Bone marrow (tissue), 2 donors: Measurements from ENCODE around the gene KDM4C.

Source experiments
- DNase-seq, 2 donors: peaks; one replicate each; lab custom pipeline; 2025; lab: John Stamatoyannopoulos, UW

Gene KDM4C

DNA sequence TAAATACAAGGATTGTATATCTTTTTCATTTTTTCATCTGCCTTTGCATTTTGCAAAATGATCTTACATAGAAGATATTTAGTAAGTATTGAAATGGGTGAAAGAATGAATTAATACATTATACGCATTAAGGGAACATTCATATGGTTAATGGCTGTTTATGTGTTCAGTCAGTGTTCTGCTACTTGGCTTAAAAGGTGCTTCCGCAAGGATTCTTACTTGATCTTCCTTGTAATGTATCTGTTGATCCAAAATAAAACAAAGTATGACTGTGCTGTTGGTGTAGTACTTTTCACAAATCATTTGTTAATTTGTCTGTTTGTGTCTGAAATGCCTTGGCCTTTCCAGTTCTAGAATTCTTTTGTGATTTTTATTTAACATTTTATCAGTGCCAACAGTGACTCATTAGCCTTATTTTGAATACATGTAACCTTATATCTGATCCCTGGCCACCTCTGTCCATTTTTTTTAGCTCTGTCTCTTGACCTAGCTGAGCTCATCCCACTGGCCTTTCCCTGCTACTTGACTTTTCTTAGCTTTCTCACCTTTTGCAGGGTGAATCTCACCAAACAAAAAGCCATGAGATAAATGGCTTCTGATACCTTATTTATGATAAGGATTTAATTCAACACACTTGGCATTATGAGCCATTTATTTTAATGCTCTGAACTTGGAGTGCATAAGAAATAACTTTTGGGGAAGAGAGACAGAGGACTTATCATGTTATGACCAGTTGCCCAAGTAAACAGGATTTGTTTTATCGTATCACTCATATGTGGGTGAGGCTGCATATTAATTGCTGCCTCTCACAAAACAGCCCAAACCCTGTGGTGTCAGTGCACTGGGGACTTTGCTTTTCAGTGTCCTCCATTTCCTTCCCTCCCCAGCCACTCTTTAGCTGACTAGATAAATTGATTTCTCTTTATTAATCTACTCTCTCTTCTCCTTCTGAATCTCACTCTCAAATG, 340.3 kb downstream of the KDM4C start:
- DNase-seq, result no peak

DNA sequence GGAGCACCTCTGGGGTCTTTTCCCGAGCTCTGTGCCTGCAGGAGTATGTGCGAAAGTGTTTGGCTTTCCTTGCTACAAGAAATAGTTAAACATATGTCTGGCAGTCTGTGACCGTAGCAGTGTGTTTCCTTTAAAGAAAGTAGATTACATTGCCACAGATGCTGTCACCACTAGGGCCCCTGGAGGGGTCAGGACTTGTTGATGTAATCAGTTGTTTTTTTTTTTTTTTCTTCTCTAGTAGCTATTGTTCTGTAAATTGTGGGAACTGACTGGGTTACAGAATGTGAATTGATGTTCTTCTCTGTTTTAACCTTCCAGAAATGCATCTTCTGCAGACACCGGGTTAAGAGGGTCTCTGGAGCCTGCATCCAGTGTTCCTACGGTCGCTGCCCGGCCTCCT, 345.6 kb downstream of the KDM4C start:
- no peak for DNase-seq

DNA sequence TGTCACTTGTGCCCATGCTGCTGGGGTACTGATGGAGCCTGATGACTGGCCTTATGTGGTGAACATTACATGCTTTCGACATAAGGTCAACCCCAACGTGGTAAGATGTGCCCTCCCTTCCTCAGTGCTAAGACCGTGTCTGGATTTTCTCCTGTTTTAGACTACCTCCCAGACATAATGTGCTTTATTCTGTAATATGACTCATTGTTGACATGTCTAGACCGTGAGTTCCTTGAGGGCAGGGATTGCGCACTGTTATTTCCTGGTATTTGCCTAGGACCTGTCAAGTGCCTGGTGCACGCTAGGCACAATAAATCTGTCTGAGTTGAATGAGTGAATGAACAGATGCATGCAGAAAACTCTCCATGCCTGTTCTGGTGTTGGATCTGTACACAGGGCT, 346.0 kb downstream of the KDM4C start:
- no peak for DNase-seq

DNA sequence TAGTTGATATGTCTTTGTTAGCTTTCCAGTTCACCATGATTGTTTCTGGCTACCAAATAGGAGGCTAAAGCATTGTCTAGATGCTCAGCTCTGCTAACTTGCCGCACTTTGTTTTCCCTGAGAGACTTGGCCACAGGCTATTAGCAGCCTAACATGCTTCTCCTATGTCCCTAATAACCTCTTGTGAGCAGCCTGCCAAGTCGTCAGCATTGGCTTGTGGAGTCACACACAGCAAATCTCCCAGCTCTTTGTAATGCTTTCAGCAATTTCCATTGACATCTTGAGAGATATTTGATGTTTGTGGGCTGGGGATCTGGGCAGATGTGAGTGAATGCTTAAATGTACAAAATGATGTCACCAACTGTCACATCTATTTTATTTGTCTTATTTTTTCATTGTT, 346.9 kb downstream of the KDM4C start:
- DNase-seq, result no peak

- no peak for DNase-seq
These were observed 347.3 kb downstream of the KDM4C start for GRCh38 chr9:7105095-7105494.

DNA sequence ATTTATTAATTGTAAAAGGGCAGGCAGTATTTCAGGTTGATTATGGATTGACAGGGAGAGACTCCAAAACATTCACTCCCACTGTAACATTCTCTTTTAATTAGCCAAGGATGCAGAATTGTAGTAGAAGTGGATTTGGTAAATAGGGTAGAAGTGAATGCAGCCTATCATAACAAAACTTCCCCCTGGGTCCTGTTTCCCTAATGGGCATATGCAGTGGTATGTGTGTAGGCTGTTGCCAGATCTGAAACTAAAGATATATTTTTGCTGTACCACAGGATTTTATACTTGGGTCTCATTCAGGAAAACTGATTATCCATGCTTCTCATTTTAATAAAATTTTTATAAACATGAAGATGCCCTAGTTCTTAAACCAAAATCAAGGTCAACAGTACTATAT, 351.2 kb downstream of the KDM4C start:
- DNase-seq, result no peak

GRCh38 chr9:7111413-7111812, 353.6 kb downstream of the KDM4C start:
- no peak for DNase-seq

DNA sequence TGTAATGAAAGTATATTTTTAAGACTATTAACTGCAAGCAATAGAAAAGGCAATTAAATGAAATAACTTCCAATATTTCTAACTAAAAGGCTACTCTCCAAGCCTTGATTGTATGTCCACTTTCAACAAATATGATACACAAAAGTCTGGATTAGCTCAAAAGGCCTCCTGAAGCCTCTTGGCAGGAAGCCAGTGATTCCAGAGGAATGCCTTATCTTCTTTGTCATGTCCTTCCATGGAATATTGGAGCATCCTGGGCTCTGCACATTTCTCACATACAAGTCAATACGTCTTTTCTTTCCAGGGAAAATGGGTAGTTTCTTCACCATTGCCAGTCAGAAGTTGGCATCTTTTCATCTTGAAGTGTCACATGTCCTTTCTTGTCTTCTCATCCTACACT, 357.8 kb downstream of the KDM4C start:
- no peak for DNase-seq

GRCh38 chr9:7117676-7118561, 360.1 kb downstream of the KDM4C start:
- DNase-seq, result no peak

GRCh38 chr9:7118633-7119032, 360.9 kb downstream of the KDM4C start:
- no peak for DNase-seq

GRCh38 chr9:7119612-7120011, 361.8 kb downstream of the KDM4C start:
- DNase-seq, result no peak

GRCh38 chr9:7121055-7121454, 363.3 kb downstream of the KDM4C start:
- no peak for DNase-seq

GRCh38 chr9:7121664-7122063, 363.9 kb downstream of the KDM4C start:
- no peak for DNase-seq

DNA sequence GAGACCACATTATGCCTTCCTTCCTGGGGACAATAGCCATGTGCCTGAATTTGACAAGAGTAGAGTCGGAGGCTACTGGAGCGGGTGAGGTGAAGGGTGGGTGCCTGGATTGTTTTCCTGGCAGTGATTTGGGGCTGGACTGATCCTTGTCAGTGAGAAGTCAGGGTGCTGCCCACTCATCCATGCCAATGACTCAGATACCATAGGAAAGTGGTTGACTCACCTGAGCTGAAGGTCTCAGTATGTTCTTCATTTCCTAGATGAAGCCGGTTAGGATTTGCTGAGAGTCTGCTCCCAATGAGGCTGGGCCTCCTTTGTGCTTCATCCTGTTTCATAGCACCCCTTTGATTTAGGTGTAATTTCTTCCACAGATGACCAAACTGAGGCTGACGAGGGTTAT, 366.0 kb downstream of the KDM4C start:
- no peak for DNase-seq

GRCh38 chr9:7125231-7125630, 367.5 kb downstream of the KDM4C start:
- no peak for DNase-seq

DNA sequence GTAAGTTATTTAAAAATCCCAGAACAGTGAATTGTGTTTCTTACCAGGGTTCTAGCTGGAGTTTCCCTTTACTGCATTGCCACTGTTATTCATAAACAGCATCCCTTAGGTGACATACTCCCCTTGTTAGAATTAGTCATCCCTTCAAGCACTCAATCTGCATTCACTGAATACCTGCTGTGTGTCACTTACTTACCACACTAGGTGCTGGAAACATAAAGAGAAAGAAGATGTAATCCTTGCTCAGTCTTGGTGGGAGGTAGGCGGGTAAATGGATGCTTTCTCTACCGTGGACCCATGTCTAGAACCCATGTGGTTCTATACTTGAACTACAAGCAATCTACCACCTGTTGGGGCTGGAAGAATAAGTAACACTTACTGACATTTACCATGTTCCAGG, 371.6 kb downstream of the KDM4C start:
- no peak for DNase-seq

- no peak for DNase-seq
These were observed 372.6 kb downstream of the KDM4C start for GRCh38 chr9:7130266-7130820.

DNA sequence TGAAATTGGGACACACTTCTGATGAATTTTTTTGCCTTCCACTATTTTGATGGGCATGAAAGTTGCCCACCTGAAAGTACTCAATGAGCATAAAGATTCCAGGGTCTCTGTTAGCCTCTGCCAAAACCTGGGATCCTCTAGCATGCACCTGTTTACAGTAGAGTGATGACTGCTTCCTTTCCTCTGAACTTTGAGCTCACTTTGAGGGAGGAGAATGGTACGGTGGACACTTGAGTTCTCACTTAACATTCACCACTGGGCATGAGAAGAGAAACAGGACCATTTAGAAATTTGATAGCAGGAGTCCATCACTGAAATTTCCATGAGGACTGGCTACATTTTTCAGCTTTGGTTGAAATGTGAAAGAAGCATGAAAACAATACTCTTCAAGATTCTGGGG, 374.8 kb downstream of the KDM4C start:
- no peak for DNase-seq

- no peak for DNase-seq
These were observed 378.0 kb downstream of the KDM4C start for GRCh38 chr9:7135735-7136134.

DNA sequence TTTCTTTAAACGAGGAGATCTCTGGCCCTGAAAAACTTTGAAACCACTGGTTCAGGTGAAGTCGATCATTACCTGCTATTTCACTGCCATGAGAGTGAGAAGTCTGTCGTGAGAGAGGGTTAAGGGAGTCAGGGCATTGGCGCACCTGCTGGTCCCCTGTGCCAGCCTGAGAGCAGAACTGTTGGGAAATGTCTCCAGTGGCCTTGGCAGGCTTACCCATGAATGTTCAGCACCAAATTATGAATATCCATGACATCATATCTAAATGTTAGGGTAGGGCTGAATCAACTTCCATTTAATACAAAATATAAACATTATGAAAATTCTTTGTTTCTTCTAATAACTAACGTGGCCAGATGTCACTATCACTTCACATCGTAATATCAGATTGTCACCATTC, 379.3 kb downstream of the KDM4C start:
- no peak for DNase-seq

DNA sequence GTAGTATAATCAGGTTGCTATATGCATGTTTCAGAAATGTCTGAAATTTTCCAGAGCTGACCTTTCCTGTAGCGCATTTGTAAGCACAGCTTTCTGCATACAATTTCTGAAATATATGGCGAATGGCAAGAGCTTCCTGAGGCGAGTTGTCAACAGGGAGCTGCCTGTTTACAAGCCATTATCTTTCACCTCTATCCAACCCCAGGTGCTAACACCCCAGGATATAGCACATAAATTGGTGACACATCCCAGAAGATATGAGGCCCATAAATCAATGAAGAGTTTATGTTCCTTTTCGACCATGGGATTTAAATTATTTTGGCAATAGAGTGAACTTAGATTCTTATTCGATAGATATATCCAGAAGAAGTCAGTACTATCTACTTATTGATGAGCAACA, 379.8 kb downstream of the KDM4C start:
- DNase-seq, result no peak

GRCh38 chr9:7139886-7140285, 382.1 kb downstream of the KDM4C start:
- no peak for DNase-seq

DNA sequence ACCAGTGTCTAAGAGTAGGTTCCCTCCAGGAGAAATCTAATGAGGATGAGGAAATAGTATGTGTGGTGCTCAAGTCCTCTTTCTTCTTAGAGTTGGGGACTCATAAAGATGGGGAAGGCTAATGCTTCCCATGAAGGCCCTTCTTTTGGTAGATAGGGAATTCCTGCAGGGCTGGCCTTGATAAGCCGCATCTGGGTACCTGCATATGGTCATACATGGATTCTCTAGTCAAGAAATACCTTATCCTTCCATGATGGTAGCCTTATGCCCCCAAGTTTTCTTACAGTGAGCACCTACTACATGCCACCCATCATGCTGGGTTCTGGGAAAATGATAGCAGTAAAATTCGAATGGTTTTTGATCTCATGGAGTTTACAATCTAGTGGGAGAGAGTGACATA, 382.6 kb downstream of the KDM4C start:
- no peak for DNase-seq
